NCI-H128 (cell line): ENCODE measurements around the gene TNFRSF8.

Experiments
- DNase-seq: peaks from one replicate; lab custom pipeline; 2025; ENCODE audit not compliant: unreplicated experiment; lab: John Stamatoyannopoulos, UW

Gene TNFRSF8

GRCh38 chr1:12172042-12172851, 109.1 kb downstream of the TNFRSF8 start:
- DNase-seq = no peak

- no peak for DNase-seq
These were observed 110.0 kb downstream of the TNFRSF8 start for GRCh38 chr1:12173041-12173509.

DNA sequence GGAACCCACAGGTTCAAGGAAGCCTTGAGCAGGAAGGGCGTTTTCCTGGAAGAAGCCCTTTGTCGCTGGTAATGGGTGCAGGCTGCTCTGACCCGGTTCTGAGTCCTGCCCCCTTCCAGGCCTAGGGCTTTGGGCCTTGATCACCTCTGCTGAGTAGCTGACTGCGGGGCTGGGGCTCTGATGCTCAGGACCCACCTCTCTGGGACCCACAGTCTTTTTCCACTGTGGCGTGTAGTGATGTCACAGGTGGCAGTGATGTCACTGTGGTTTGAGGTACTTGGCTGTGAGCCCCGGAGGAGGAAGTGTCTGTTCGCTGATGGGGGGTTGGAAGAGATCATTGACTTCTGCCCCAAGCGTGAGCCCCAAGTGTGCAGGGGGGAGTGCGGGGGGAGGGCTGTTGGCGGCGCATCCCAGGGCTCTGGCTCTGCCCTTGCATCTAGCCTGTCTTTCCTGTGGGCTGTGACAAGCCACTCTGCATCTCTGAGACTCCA, 110.6 kb downstream of the TNFRSF8 start:
- no peak for DNase-seq

DNA sequence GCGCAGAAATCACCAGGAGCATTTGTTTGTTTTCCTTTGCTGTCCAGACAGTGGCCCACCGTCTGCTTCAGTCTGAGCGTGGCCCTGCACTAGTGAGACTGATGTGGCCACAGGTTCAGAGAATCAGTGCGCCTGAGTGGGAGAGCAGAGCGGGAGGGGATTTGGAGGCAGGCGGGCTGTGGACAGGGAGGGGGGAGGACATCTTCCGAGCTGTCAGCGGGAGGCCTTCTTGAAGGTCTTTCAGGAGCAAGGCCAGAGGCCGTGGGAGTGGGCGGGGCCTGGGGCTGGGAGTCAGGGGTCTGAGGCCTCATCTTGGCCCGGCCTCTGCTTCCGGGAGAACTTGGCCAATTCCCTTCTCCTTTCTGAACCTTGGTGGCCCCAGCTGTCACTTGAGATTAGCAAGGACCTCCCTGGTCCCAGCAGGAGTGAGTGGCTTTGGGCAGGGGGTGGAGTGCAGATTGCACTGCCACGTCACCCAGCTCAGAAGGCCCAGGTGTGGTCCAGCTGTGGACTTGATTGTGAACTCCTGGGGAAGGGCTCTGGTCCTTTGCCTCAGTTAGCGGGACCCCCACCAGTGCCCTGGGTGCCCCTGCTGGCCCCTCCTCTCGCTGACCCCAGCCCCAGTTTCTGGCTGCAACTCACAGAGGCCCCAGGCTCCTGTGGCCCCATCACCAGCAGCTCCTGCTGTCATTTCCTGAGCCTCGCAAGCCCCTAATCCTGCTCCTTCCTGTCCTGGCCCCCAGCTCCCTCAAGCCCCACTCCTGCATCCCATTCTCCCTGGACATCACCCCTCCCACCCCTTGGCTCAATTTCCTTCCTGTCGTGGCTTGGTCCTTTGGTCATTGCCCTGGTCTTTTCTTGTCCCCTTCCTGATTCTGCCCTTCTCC, 112.1 kb downstream of the TNFRSF8 start:
- no peak for DNase-seq

GRCh38 chr1:12176298-12177118, 113.4 kb downstream of the TNFRSF8 start:
- DNase-seq = no peak

- DNase-seq = no peak
These were observed 114.3 kb downstream of the TNFRSF8 start for GRCh38 chr1:12177156-12177998.

DNA sequence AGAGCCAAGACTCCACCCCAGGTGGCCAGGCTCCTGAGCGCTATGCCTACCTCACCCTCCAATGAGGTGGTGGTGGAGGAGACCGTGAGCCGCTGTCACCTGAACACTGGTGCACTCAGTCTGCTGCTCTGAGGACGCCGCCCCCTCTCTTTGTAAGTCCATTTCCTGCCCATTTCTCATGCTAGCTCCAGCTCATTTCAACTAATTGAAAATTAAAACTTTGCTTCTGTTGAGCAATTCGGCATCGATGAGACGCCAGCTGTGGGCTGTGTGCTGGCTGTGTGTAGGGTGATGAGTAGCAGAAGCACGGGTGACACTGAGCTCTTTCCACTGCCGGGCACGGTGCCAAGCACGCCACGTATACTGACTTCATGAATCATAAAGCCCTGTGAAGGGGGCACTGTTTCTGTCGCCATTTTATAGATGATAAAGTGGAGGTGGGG, 114.9 kb downstream of the TNFRSF8 start:
- DNase-seq = peak; percentile 10

DNA sequence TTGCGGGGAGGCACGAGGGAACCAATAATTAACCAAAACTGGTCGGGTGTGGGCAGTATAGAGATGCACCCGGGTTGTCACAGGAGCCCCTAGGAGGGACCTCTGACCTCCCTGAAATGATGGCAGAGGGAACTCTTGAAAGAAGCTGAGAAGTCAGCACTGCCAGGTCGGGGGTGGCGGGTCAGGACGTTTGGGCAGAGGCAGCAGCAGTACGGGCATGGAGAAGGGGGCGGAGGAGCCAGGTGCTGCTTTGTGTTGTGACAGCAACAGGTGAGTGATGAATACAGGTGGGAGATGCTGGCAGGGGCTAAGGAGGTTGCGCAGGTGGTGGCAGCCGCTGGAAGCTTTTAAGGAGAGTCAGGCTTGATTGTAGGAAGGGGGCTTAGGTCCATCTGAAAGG, 115.4 kb downstream of the TNFRSF8 start:
- DNase-seq = no peak

DNA sequence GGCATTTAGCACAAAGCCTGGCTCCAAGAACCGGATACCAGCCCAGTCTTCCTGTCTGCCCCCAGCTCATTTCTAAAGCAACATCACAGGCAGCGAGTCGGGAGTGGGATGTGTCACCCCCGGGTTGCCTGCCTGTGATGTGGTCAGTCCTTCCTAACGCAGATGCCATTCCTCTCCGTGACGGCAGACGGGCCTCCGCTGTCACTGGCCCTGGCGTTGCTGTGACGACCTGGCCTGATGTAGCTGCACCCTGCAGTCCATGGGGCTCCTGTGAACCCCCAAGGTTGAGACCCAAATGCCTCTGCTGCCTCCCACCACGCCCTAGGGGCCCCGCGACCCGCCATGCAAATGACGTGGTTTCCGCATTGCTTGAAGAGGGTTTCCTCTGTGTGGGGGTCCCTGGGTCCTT, 116.0 kb downstream of the TNFRSF8 start:
- no peak for DNase-seq

- no peak for DNase-seq
These were observed 116.6 kb downstream of the TNFRSF8 start for GRCh38 chr1:12179676-12180075.

GRCh38 chr1:12180315-12180714, 117.2 kb downstream of the TNFRSF8 start:
- DNase-seq = no peak

- DNase-seq = no peak
These were observed 117.8 kb downstream of the TNFRSF8 start for GRCh38 chr1:12180903-12181302.

DNA sequence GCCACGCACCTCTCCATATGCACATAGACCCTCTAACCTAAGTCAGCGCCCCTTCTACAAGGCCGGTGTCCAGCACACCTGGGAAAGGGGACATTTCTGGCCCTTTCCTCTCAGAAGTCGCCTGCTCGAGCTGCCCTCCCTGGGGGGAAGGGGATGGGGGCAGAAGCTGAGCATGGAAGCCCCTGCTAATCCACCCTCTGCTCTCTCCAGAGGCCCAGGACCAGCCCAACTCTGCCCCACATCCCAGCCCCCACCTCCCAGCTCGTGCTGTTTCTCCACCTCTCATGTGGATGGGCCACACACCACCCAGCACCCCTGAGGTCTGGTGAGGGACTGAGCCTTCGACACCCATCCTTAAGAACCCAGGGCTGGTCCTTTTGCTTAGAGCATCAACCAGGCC, 118.5 kb downstream of the TNFRSF8 start:
- no peak for DNase-seq

DNA sequence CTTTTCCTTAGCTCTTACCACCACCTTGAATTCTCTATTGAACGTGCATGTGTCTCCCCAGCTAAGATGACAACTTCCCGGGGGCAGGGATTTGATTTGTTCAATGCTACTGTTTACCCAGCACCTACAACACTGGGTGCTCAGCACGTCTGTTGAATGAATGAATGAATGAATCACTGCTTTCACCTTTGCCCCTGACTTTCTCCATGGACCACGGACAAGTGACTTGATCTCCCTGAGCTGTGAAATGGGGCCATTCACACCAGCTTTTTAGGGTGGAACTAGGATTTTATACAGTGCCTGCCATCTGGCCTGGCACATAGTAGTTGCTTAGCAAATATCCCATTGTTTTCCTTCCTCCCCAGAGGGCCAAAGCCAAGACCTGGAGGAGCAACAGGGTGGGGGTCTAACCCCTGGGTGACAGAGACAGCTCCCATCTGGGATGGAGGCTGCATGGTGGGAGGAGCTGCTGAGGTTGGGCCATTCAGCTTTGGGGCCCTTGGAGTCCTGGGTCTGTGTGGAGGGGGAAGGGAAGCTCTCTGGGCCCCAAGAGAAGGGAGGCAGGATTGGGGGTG, 119.4 kb downstream of the TNFRSF8 start:
- DNase-seq = no peak

DNA sequence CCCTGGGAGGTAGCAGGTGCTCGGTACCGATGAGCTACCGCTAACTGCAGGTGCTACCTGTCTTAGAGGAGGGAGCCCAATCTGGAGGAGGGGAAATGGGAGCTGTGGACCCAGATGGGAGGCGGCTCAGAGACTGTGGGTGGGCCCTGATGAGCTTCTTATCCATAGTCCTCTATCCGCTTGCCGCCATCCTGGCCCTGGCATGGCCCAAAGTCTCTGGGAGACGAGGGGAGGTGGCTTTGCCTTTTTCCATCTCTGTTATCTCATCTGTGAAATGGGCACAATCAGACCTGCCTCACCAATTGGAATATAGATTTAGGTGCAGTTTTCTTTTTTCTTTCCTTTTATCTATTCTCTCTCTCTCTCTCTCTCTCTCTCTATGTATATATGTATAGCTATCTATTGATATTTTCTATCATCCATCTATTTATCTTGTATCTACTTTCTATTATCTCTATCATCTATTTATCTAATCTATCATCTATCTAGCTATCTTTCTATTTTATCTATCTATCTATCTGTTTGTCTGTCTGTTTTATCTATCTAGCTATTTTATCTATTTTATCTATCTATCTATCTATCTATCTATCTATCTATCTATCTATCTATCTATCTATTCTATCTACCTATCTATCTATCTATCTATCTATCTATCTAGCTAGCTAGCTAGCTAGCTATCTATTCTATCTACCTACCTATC, 120.1 kb downstream of the TNFRSF8 start:
- no peak for DNase-seq

GRCh38 chr1:12184008-12184681, 121.0 kb downstream of the TNFRSF8 start:
- DNase-seq = no peak

DNA sequence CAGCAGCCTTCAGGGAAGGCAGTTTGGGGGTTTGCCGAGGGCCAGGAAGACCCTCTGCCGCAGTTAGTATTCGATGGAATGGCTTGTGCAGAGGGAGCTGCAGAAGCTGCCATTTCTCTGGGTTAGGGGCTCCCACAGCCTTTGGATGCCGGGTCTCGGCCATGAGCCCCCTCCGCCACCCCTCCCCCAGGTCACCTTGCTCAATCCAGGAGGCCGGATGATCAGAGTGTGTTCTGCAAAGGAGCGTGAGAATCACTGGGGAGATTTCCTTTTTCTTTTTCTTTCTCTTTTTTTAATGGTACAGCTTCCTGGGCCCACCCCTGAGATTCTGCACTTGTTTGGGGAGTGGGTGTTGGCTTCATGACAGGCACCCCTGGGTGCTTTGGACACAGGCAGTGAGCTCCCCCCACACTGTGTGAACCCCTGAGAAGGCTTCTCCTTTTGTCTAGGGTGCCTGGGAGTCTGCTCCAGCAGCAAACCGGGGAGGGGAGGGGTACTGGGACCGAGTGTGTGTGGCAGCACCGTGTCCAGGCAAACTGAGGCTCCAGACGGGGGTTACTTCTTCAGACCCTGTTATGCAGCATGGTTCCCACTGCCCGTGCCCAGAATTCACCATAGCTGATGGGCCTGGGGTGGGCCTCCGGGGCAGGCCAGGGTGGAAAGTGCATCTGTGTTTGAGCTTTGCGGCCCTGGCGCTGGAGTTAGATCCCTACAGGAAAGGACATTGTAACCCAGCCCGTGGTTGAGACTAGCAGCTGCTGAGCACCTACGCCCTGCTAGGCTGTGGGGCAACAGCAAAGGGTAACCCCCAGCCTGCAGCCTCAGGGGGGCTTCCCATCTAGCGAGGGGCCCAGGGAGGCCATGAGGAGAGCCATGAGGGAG, 122.2 kb downstream of the TNFRSF8 start:
- no peak for DNase-seq
